HCT116 (cell line): Measurements from ENCODE around the gene POU2AF2. TPM values are rescaled to one million over a fixed set of nuclear protein-coding genes. Genes with fewer than 3 reads are reported as not detected.

Source experiments
- ATAC-seq: fragments of 200-7000 bp; cut with Tn5 transposase; 2 replicates; pipeline ENCODE4 v1.9.1; 2020; ENCODE audit warnings: mild to moderate bottlenecking, moderate library complexity
- BruUV-seq: library from RNA; stranded (reverse); fragments of 400-500 nt; replicated peaks from 2 replicates; lab custom pipeline; 2021; lab: Mats Ljungman, UMichigan
- CTCF ChIA-PET: fragments of 300-600 bp; sonication (Branson Sonifier 250); formaldehyde crosslinking; loops from one replicate; lab custom pipeline; 2021; ENCODE audit warnings: antibody characterized with exemption; lab: Charles Lee
- POLR2A ChIA-PET: fragments of 300-600, 350-600 bp; sonication (Branson Sonifier 250); formaldehyde crosslinking; loops from one replicate; lab custom pipeline; 2021; ENCODE audit warnings: antibody characterized with exemption; lab: Charles Lee
- RAD21 ChIA-PET, 2 experiments: fragments of 300-600 bp; sonication (Branson Sonifier 250); formaldehyde crosslinking; loops; one replicate each; lab custom pipeline; 2023; ENCODE audit warnings: low total read pairs in 2 of 2; ENCODE audit not compliant: uncharacterized antibody in 2 of 2, unreplicated experiment in 2 of 2, low non-redundant PET in 1 of 2; lab: Charles Lee
- DNase-seq: peaks from one replicate; pipeline ENCODE4 v3.0.0-alpha.2; 2010; ENCODE audit warnings: low read depth, low spot score
- H2AFZ ChIP-seq: fragments of 200-600 bp; shearing (Covaris generic), sonication (generic); 2 replicates; pipeline ENCODE4 v1.6.1; 2017; ENCODE audit warnings: low read depth, mixed run types, mixed read lengths, antibody characterized with exemption, low read length; ENCODE audit not compliant: poor library complexity, severe bottlenecking
- H3K27ac ChIP-seq: 2 replicates; pipeline ENCODE4 v1.5.1; 2012; ENCODE audit warnings: low read depth, low read length
- H3K27me3 ChIP-seq: fragments of 200-600 bp; sonication (generic); 2 replicates; pipeline ENCODE4 v1.6.1; 2016; ENCODE audit warnings: mixed run types, low read length, mixed read lengths; ENCODE audit not compliant: insufficient read depth
- H3K36me3 ChIP-seq, 2 experiments: fragments of 200-500 bp in 1 of 2; fragments of 200-600 bp in 1 of 2; sonication (Bioruptor generic) in 1 of 2; sonication (generic) in 1 of 2; 2 replicates each; pipeline versions ENCODE4 v1.5.1 to v1.6.1; 2014 to 2016; ENCODE audit warnings: low read length in 2 of 2, inconsistent platforms in 1 of 2, mixed read lengths in 1 of 2, mixed run types in 1 of 2; ENCODE audit not compliant: insufficient read depth in 2 of 2, control insufficient read depth in 1 of 2
- H3K4me1 ChIP-seq, 2 experiments: fragments of 200-600 bp in 1 of 2; sonication (generic) in 1 of 2; 2 replicates each; pipeline versions ENCODE4 v1.5.1 to v1.6.1; 2012 to 2017; ENCODE audit warnings: low read length in 2 of 2, inconsistent platforms in 1 of 2, mild to moderate bottlenecking in 1 of 2, mixed read lengths in 1 of 2, mixed run types in 1 of 2, moderate library complexity in 1 of 2; ENCODE audit not compliant: insufficient read depth in 2 of 2, control insufficient read depth in 1 of 2
- H3K4me2 ChIP-seq: fragments of 200-600 bp; sonication (generic); 2 replicates; pipeline ENCODE4 v1.6.1; 2017; ENCODE audit warnings: mixed run types, low read length, mixed read lengths
- H3K4me3 ChIP-seq, 2 experiments: fragments of 200-600 bp in 1 of 2; sonication (generic) in 1 of 2; replicated peaks in 1 of 2; 2 replicates each; pipeline ENCODE4 v1.5.1; 2011 to 2016; ENCODE audit warnings: low read length in 2 of 2, control low read depth in 1 of 2, low read depth in 1 of 2, mild to moderate bottlenecking in 1 of 2, mixed read lengths in 1 of 2, mixed run types in 1 of 2
- H3K79me2 ChIP-seq: fragments of 200-600 bp; sonication (generic); 2 replicates; pipeline ENCODE4 v1.6.1; 2017; ENCODE audit warnings: mild to moderate bottlenecking, mixed run types, low read length, moderate library complexity, mixed read lengths; ENCODE audit not compliant: insufficient read depth
- H3K9ac ChIP-seq: fragments of 200-600 bp; sonication (generic); 2 replicates; pipeline ENCODE4 v1.6.1; 2016; ENCODE audit warnings: low read length, mixed read lengths
- H3K9me2 ChIP-seq: fragments of 200-600 bp; sonication (generic), shearing (Covaris generic); 2 replicates; pipeline ENCODE4 v1.6.1; 2017; ENCODE audit warnings: mixed run types, mild to moderate bottlenecking, moderate library complexity; ENCODE audit not compliant: insufficient read depth
- H3K9me3 ChIP-seq, 2 experiments: fragments of 200-500 bp in 1 of 2; fragments of 200-600 bp in 1 of 2; sonication (Bioruptor generic) in 1 of 2; sonication (generic) in 1 of 2; 2 replicates each; pipeline ENCODE4 v1.6.1; 2014 to 2017; ENCODE audit warnings: low read length in 2 of 2, mixed read lengths in 2 of 2, inconsistent platforms in 1 of 2, low read depth in 1 of 2, mild to moderate bottlenecking in 1 of 2, mixed run types in 1 of 2, moderate library complexity in 1 of 2; ENCODE audit not compliant: control insufficient read depth in 1 of 2, insufficient read depth in 1 of 2
- H4K20me1 ChIP-seq: fragments of 200-600 bp; sonication (generic), shearing (Covaris generic); 2 replicates; pipeline ENCODE4 v1.6.1; 2017; ENCODE audit warnings: mixed run types, mild to moderate bottlenecking, moderate library complexity; ENCODE audit not compliant: insufficient read depth
- ATF3 ChIP-seq: IDR thresholded peaks from 2 replicates; pipeline ENCODE4 v1.6.1; 2012
- CBX3 ChIP-seq: IDR thresholded peaks from 2 replicates; pipeline ENCODE4 v1.6.1; 2012; ENCODE audit warnings: low read depth
- CEBPB ChIP-seq: IDR thresholded peaks from 2 replicates; pipeline ENCODE4 v1.6.1; 2012; ENCODE audit warnings: low read depth
- CTCF ChIP-seq, 3 experiments: fragments of 200-600 bp in 1 of 3; sonication (generic) in 1 of 3; IDR thresholded peaks in 2 of 3; conservative IDR thresholded peaks in 1 of 3; 2 replicates each; pipeline ENCODE4 v1.5.1; 2012 to 2017; ENCODE audit warnings: low read depth in 2 of 3, low read length in 2 of 3, antibody characterized with exemption in 1 of 3, borderline replicate concordance in 1 of 3, control low read depth in 1 of 3, mild to moderate bottlenecking in 1 of 3, mixed read lengths in 1 of 3, mixed run types in 1 of 3, moderate library complexity in 1 of 3; ENCODE audit not compliant: insufficient read depth in 1 of 3
- EGR1 ChIP-seq: IDR thresholded peaks from 2 replicates; pipeline ENCODE4 v1.6.1; 2012; ENCODE audit warnings: low read depth
- FOSL1 ChIP-seq: IDR thresholded peaks from 2 replicates; pipeline ENCODE4 v1.6.1; 2012; ENCODE audit warnings: low read depth
- JUND ChIP-seq: IDR thresholded peaks from 2 replicates; pipeline ENCODE4 v1.6.1; 2012
- MAX ChIP-seq: IDR thresholded peaks from 2 replicates; pipeline ENCODE4 v1.6.1; 2012
- POLR2AphosphoS5 ChIP-seq: IDR thresholded peaks from 2 replicates; pipeline ENCODE4 v1.6.1; 2011; ENCODE audit warnings: mild to moderate bottlenecking, low read depth, low read length, moderate library complexity
- RAD21 ChIP-seq: IDR thresholded peaks from 2 replicates; pipeline ENCODE4 v1.6.1; 2012; ENCODE audit warnings: low read depth, mild to moderate bottlenecking
- SIN3A ChIP-seq: IDR thresholded peaks from 2 replicates; pipeline ENCODE4 v1.6.1; 2012; ENCODE audit warnings: low read depth
- SP1 ChIP-seq: IDR thresholded peaks from 2 replicates; pipeline ENCODE4 v1.6.1; 2012; ENCODE audit warnings: low read depth
- SRF ChIP-seq: IDR thresholded peaks from 2 replicates; pipeline ENCODE4 v1.6.1; 2012; ENCODE audit warnings: low read depth
- TCF7L2 ChIP-seq: IDR thresholded peaks from 2 replicates; pipeline ENCODE4 v1.7.0; 2011; ENCODE audit warnings: borderline replicate concordance, inconsistent platforms; ENCODE audit not compliant: insufficient read depth, insufficient read length; ENCODE audit errors: extremely low read depth
- YY1 ChIP-seq: IDR thresholded peaks from 2 replicates; pipeline ENCODE4 v1.6.1; 2011; ENCODE audit warnings: low read length, low read depth, moderate library complexity, mild to moderate bottlenecking; ENCODE audit not compliant: insufficient replicate concordance; ENCODE audit errors: extremely low read depth
- ZBTB33 ChIP-seq: IDR thresholded peaks from 2 replicates; pipeline ENCODE4 v1.6.1; 2011; ENCODE audit warnings: mild to moderate bottlenecking, low read length, moderate library complexity; ENCODE audit not compliant: insufficient replicate concordance; ENCODE audit errors: extremely low read depth
- intact Hi-C: fragments of 100-400 bp; cut with micrococcal nuclease; formaldehyde crosslinking; loops from 2 replicates; pipeline ENCODE4 v1.10.0; 2022
- total RNA-seq: library from RNA; stranded (reverse); gene quantifications from one replicate; pipeline ENCODE4 v1.2.1, GENCODE V29; 2021; ENCODE audit not compliant: unreplicated experiment

Gene POU2AF2
- total RNA-seq, 1 experiment from 2014 or later: not detected

- RAD21 ChIA-PET: no interaction called here
- Histone ChIP-seq H3K27ac (no peak overlapping the region), H3K9ac (no peak overlapping the region), H3K4me2 (no peak overlapping the region), H2AFZ (no peak overlapping the region), H3K4me1 (no peaks in the 10 kb centered on the region), H3K36me3 (no peaks in the 10 kb centered on the region), H4K20me1 (no peaks in the 10 kb centered on the region), H3K9me3 (no peaks in the 10 kb centered on the region), H3K79me2 (no peaks in the 10 kb centered on the region), H3K9me2 (no peaks in the 10 kb centered on the region), H3K27me3 (peaks cover 27% of the 10 kb centered on the region), H3K4me3 (no peak overlapping the region)
- intact Hi-C loops: no loop called here
- CTCF ChIA-PET: no interaction called here
- TF ChIP-seq CBX3 (no peak), TCF7L2 (no peak), JUND (no peak), CTCF (IDR thresholded peaks at IDR 0.05 in 2 of 3, conservative IDR thresholded peaks at IDR 0.05 in 1 of 3; ENCODE audit: borderline replicate concordance in 1 of 3, insufficient read depth in 1 of 3, low read depth in 2 of 3, low read length in 2 of 3) (no peak), SIN3A (no peak), MAX (no peak), EGR1 (no peak), RAD21 (no peak), YY1 (no peak), SRF (no peak), ZBTB33 (no peak), CEBPB (no peak), FOSL1 (no peak), SP1 (no peak), ATF3 (no peak), POLR2AphosphoS5 (no peak)
- no TSS peak for BruUV-seq
- DNase-seq (no peak), ATAC-seq (no peak)
- POLR2A ChIA-PET: no interaction called here
Observed at GRCh38 chr11:111200010-111200534, 45.5 kb upstream of the POU2AF2 start.
